Measurements from ENCODE around the gene LTV1.

GRCh38 chr6:143842461-143842901 lies 657 bp upstream of the LTV1 start:
- TF ChIP-seq CTCF (IDR thresholded peaks at IDR 0.05; ENCODE audit: control extremely low read depth in 1 of 3, insufficient read depth in 1 of 3, low read depth in 1 of 3, low read length in 3 of 3) (no peak), RAD21 (IDR thresholded peaks at IDR 0.05 in 1 of 2, conservative IDR thresholded peaks at IDR 0.05 in 1 of 2; ENCODE audit: low read depth in 2 of 2, low read length in 2 of 2) (no peak), EP300 (IDR thresholded peaks at IDR 0.05; ENCODE audit: borderline replicate concordance in 1 of 2, low read depth in 2 of 2, low read length in 2 of 2) (no peak), BRCA1 (IDR thresholded peaks at IDR 0.05; ENCODE audit: low read depth, low read length) (no peak)

Measured in H1 (cell line).